Gastroesophageal sphincter (tissue), 4 donors: Measurements from ENCODE around the gene FAM114A2. TPM values are rescaled to one million over a fixed set of nuclear protein-coding genes. Genes with fewer than 3 reads are reported as not detected.

Experiments used
- ATAC-seq: fragments of 150-250 bp; one replicate; pipeline ENCODE4 v1.9.1; 2016; ENCODE audit warnings: mild to moderate bottlenecking, moderate library complexity
- H3K27ac ChIP-seq, 4 donors: fragments of 200-600 bp; sonication (generic) in 3 of 4; 1 replicate in 3 of 4; 2 replicates in 1 of 4; pipeline ENCODE4 v1.5.1; 2016 to 2019
- H3K27me3 ChIP-seq: fragments of 200-600 bp; sonication (generic); one replicate; pipeline ENCODE4 v1.5.1; 2019
- H3K36me3 ChIP-seq, 2 donors: fragments of 200-600 bp; sonication (generic); one replicate each; pipeline ENCODE4 v1.5.1; 2019; ENCODE audit warnings: control low read depth in 1 of 2
- H3K4me1 ChIP-seq, 3 donors: fragments of 200-600 bp; sonication (generic); 1 replicate in 2 of 3; 2 replicates in 1 of 3; pipeline ENCODE4 v1.5.1; 2016 to 2019; ENCODE audit warnings: control low read depth in 2 of 3
- H3K4me3 ChIP-seq, 2 donors: fragments of 200-600 bp; sonication (generic); one replicate each; pipeline ENCODE4 v1.5.1; 2019; ENCODE audit warnings: mild to moderate bottlenecking in 1 of 2, moderate library complexity in 1 of 2
- H3K9me3 ChIP-seq, 3 donors: fragments of 200-600 bp; sonication (generic); one replicate each; pipeline ENCODE4 v1.5.1; 2017 to 2019; ENCODE audit warnings: control low read depth in 2 of 3
- CTCF ChIP-seq, 4 experiments: fragments of 200-600 bp in 2 of 4; fragments of 450-650 bp in 2 of 4; sonication (generic) in 1 of 4; IDR thresholded peaks; one replicate each; pipeline ENCODE4 v1.5.1; 2017 to 2019; ENCODE audit warnings: antibody characterized with exemption in 4 of 4, mild to moderate bottlenecking in 2 of 4, moderate library complexity in 2 of 4
- EP300 ChIP-seq: sonication (generic); formaldehyde crosslinking; IDR thresholded peaks from one replicate; pipeline ENCODE4 v1.6.1; 2017; ENCODE audit warnings: antibody characterized with exemption, mild to moderate bottlenecking
- POLR2A ChIP-seq, 2 donors: fragments of 450-650 bp; IDR thresholded peaks; one replicate each; pipeline ENCODE4 v1.6.1; 2017; ENCODE audit warnings: antibody characterized with exemption in 2 of 2, mild to moderate bottlenecking in 2 of 2, moderate library complexity in 1 of 2
- POLR2AphosphoS5 ChIP-seq: sonication (generic); formaldehyde crosslinking; IDR thresholded peaks from one replicate; pipeline ENCODE4 v1.6.1; 2017; ENCODE audit warnings: antibody characterized with exemption
- WGBS, 2 donors: methylation state at CpG; one replicate each; pipeline ENCODE4 v1.1.5; 2018; ENCODE audit warnings: low coverage in 1 of 2; 5-methylcytosine and 5-hydroxymethylcytosine counted together
- total RNA-seq, 4 donors: library from RNA; depleted of rRNA; stranded (reverse); fragments of >200 nt; gene quantifications; one replicate each; pipeline ENCODE4 v1.1.0, GENCODE V29; 2016

FAM114A2 gene
- total RNA-seq, 4 donors from 2014 or later: 16.2 to 17.9 (median 17.6) TPM

- WGBS, 2 donors: 92% methylated on average over 1 of the region's 1 CpG; no CpG with 5 or more reads in 1 of the 2 donors
- Histone ChIP-seq H3K9me3 (no peaks in the 10 kb centered on the region), H3K36me3 (peaks cover 0 to 72% of the 10 kb centered on the region in 2 donors), H3K4me1 (no peaks in the 10 kb centered on the region), H3K27ac (no peak overlapping the region), H3K4me3 (no peak overlapping the region), H3K27me3 (no peaks in the 10 kb centered on the region)
- TF ChIP-seq EP300 (no peak), POLR2AphosphoS5 (no peak), POLR2A (IDR thresholded peaks at IDR 0.05) (no peak), CTCF (IDR thresholded peaks at IDR 0.05) (no peak)
- ATAC-seq: no peak
Observed at GRCh38 chr5:153998768-153999167, 39.9 kb downstream of the FAM114A2 start.

GRCh38 chr5:153998010-153998409 is 40.7 kb downstream of the FAM114A2 start:
- H3K4me3 ChIP-seq: no peak overlapping the region
- H3K27me3 ChIP-seq: no peaks in the 10 kb centered on the region
- ATAC-seq: no peak
- no peaks in the 10 kb centered on the region for H3K9me3 ChIP-seq
- H3K4me1 ChIP-seq: no peaks in the 10 kb centered on the region
- H3K36me3 ChIP-seq: peaks cover 0 to 76% of the 10 kb centered on the region in 2 donors
- no peak for TF ChIP-seq POLR2AphosphoS5
- TF ChIP-seq POLR2A (IDR thresholded peaks at IDR 0.05): no peak
- TF ChIP-seq CTCF (IDR thresholded peaks at IDR 0.05): no peak
- no peak for TF ChIP-seq EP300
- no peak overlapping the region for H3K27ac ChIP-seq
- WGBS, 2 donors: 56 to 58% methylated on average over 1 of the region's 1 CpG

- Histone ChIP-seq H3K4me3 (no peak overlapping the region), H3K4me1 (no peaks in the 10 kb centered on the region), H3K9me3 (no peaks in the 10 kb centered on the region), H3K36me3 (peaks cover 0 to 41% of the 10 kb centered on the region in 2 donors), H3K27me3 (no peaks in the 10 kb centered on the region), H3K27ac (no peak overlapping the region)
- TF ChIP-seq CTCF (IDR thresholded peaks at IDR 0.05) (no peak), EP300 (no peak), POLR2A (IDR thresholded peaks at IDR 0.05) (no peak), POLR2AphosphoS5 (no peak)
- ATAC-seq: no peak
Observed at GRCh38 chr5:153991168-153991567, 47.5 kb downstream of the FAM114A2 start.

GRCh38 chr5:153988510-153988909 is 50.2 kb downstream of the FAM114A2 start:
- ATAC-seq: no peak
- Histone ChIP-seq H3K4me3 (no peak overlapping the region), H3K9me3 (no peaks in the 10 kb centered on the region), H3K4me1 (no peaks in the 10 kb centered on the region), H3K27ac (no peak overlapping the region), H3K36me3 (peaks cover 0 to 31% of the 10 kb centered on the region in 2 donors), H3K27me3 (no peaks in the 10 kb centered on the region)
- TF ChIP-seq POLR2AphosphoS5 (no peak), EP300 (no peak), POLR2A (IDR thresholded peaks at IDR 0.05) (no peak), CTCF (IDR thresholded peaks at IDR 0.05) (no peak)
- 86% methylated on average over 5 of the region's 5 CpGs for WGBS, 2 donors

GRCh38 chr5:153987301-153987700 is 51.4 kb downstream of the FAM114A2 start:
- Histone ChIP-seq H3K4me1 (no peaks in the 10 kb centered on the region), H3K9me3 (no peaks in the 10 kb centered on the region), H3K36me3 (peaks cover 0 to 20% of the 10 kb centered on the region in 2 donors), H3K27me3 (no peaks in the 10 kb centered on the region), H3K4me3 (no peak overlapping the region), H3K27ac (no peak overlapping the region)
- TF ChIP-seq CTCF (IDR thresholded peaks at IDR 0.05) (no peak), POLR2AphosphoS5 (no peak), EP300 (no peak), POLR2A (IDR thresholded peaks at IDR 0.05) (no peak)
- WGBS, 2 donors: 100% methylated on average over 1 of the region's 2 CpGs; no CpG with 5 or more reads in 1 of the 2 donors
- ATAC-seq: no peak
